HG03439 (cell line): ENCODE results near the gene IL1B.

Experiments used
- ATAC-seq: cut with Tn5 transposase; IDR thresholded peaks from one replicate; pipeline ENCODE4 v1.9.1; 2021; ENCODE audit warnings: mild to moderate bottlenecking, moderate library complexity; ENCODE audit not compliant: unreplicated experiment

Gene IL1B

GRCh38 chr2:112784199-112785189 lies 52.1 kb downstream of the IL1B start, which contains the start of gene IL1A:
Gene IL1A (minus strand): TSS chr2:112784493. CDS start chr2:112783770, 723 bp downstream.
- no peak for ATAC-seq

GRCh38 chr2:112783187-112783714 lies 53.3 kb downstream of the IL1B start:
- ATAC-seq, result no peak

- peak; percentile 78 for ATAC-seq
Measured at GRCh38 chr2:112782234-112782799, 54.3 kb downstream of the IL1B start.
